Muscle layer of colon (tissue), 2 donors: ENCODE measurements around the gene HELB.

ENCODE experiments used
- H3K27ac ChIP-seq: one replicate; pipeline ENCODE4 v1.7.0; 2013; ENCODE audit warnings: low read depth, mild to moderate bottlenecking, low read length, moderate library complexity
- H3K27me3 ChIP-seq, 2 donors: one replicate each; pipeline ENCODE4 v1.7.0; 2013; ENCODE audit warnings: low read length in 2 of 2, mild to moderate bottlenecking in 2 of 2; ENCODE audit not compliant: insufficient read depth in 2 of 2, control insufficient read depth in 1 of 2
- H3K36me3 ChIP-seq: one replicate; pipeline ENCODE4 v1.7.0; 2013; ENCODE audit warnings: mild to moderate bottlenecking, low read length; ENCODE audit not compliant: insufficient read depth
- H3K4me1 ChIP-seq: one replicate; pipeline ENCODE4 v1.7.0; 2013; ENCODE audit warnings: mild to moderate bottlenecking, low read length; ENCODE audit not compliant: insufficient read depth
- H3K4me3 ChIP-seq, 2 donors: one replicate each; pipeline ENCODE4 v1.7.0; 2013; ENCODE audit warnings: low read length in 2 of 2, low read depth in 1 of 2, mild to moderate bottlenecking in 1 of 2, moderate library complexity in 1 of 2
- H3K9ac ChIP-seq: one replicate; pipeline ENCODE4 v1.7.0; 2013; ENCODE audit warnings: low read length
- H3K9me3 ChIP-seq: one replicate; pipeline ENCODE4 v1.7.0; 2013; ENCODE audit warnings: mild to moderate bottlenecking, low read length
- donor health status: abdominal sarcoma.
- donor health status: Adenocarcinoma of cecum.

Gene HELB

GRCh38 chr12:66304296-66304900 is 2.1 kb downstream of the HELB start:
- H3K4me1 ChIP-seq, result peaks cover 8% of the 10 kb centered on the region
- no peak overlapping the region for H3K4me3 ChIP-seq
- no peaks in the 10 kb centered on the region for H3K36me3 ChIP-seq
- no peaks in the 10 kb centered on the region for H3K27me3 ChIP-seq
- no peak overlapping the region for H3K9ac ChIP-seq
- no peak overlapping the region for H3K27ac ChIP-seq
- no peaks in the 10 kb centered on the region for H3K9me3 ChIP-seq

GRCh38 chr12:66309606-66310005 is 7.3 kb downstream of the HELB start:
- Histone ChIP-seq H3K4me3 (no peak overlapping the region), H3K4me1 (no peaks in the 10 kb centered on the region), H3K36me3 (no peaks in the 10 kb centered on the region), H3K27me3 (no peaks in the 10 kb centered on the region), H3K27ac (no peak overlapping the region), H3K9ac (no peak overlapping the region), H3K9me3 (no peaks in the 10 kb centered on the region)

GRCh38 chr12:66312189-66312588 is 9.9 kb downstream of the HELB start:
- no peak overlapping the region for H3K27ac ChIP-seq
- peaks cover 8% of the 10 kb centered on the region for H3K36me3 ChIP-seq
- no peaks in the 10 kb centered on the region for H3K9me3 ChIP-seq
- H3K4me3 ChIP-seq, result no peak overlapping the region
- no peak overlapping the region for H3K9ac ChIP-seq
- no peaks in the 10 kb centered on the region for H3K4me1 ChIP-seq
- no peaks in the 10 kb centered on the region for H3K27me3 ChIP-seq

- H3K27ac ChIP-seq, result no peak overlapping the region
- peaks cover 8% of the 10 kb centered on the region for H3K36me3 ChIP-seq
- no peaks in the 10 kb centered on the region for H3K4me1 ChIP-seq
- H3K4me3 ChIP-seq, result no peak overlapping the region
- H3K27me3 ChIP-seq, result no peaks in the 10 kb centered on the region
- no peak overlapping the region for H3K9ac ChIP-seq
- H3K9me3 ChIP-seq, result no peaks in the 10 kb centered on the region
Measured at GRCh38 chr12:66314278-66314677, 12.0 kb downstream of the HELB start.

- Histone ChIP-seq H3K27me3 (no peaks in the 10 kb centered on the region), H3K36me3 (peaks cover 8% of the 10 kb centered on the region), H3K27ac (no peak overlapping the region), H3K9me3 (no peaks in the 10 kb centered on the region), H3K9ac (no peak overlapping the region), H3K4me3 (no peak overlapping the region), H3K4me1 (no peaks in the 10 kb centered on the region)
Measured at GRCh38 chr12:66319266-66319954, 17.1 kb downstream of the HELB start.

- no peaks in the 10 kb centered on the region for H3K9me3 ChIP-seq
- H3K9ac ChIP-seq, result no peak overlapping the region
- no peaks in the 10 kb centered on the region for H3K27me3 ChIP-seq
- H3K27ac ChIP-seq, result no peak overlapping the region
- H3K36me3 ChIP-seq, result peaks cover 2% of the 10 kb centered on the region
- no peaks in the 10 kb centered on the region for H3K4me1 ChIP-seq
- no peak overlapping the region for H3K4me3 ChIP-seq
Measured at GRCh38 chr12:66320996-66321395, 18.7 kb downstream of the HELB start.

GRCh38 chr12:66321435-66321834 is 19.1 kb downstream of the HELB start:
- Histone ChIP-seq H3K4me3 (no peak overlapping the region), H3K9me3 (no peaks in the 10 kb centered on the region), H3K36me3 (no peaks in the 10 kb centered on the region), H3K27me3 (no peaks in the 10 kb centered on the region), H3K27ac (no peak overlapping the region), H3K9ac (no peak overlapping the region), H3K4me1 (no peaks in the 10 kb centered on the region)

GRCh38 chr12:66323017-66323416 is 20.7 kb downstream of the HELB start:
- H3K27me3 ChIP-seq, result no peaks in the 10 kb centered on the region
- no peak overlapping the region for H3K4me3 ChIP-seq
- H3K4me1 ChIP-seq, result no peaks in the 10 kb centered on the region
- H3K36me3 ChIP-seq, result no peaks in the 10 kb centered on the region
- no peak overlapping the region for H3K9ac ChIP-seq
- no peaks in the 10 kb centered on the region for H3K9me3 ChIP-seq
- no peak overlapping the region for H3K27ac ChIP-seq

GRCh38 chr12:66329941-66330340 is 27.6 kb downstream of the HELB start:
- no peaks in the 10 kb centered on the region for H3K9me3 ChIP-seq

GRCh38 chr12:66331016-66331415 is 28.7 kb downstream of the HELB start:
- H3K4me1 ChIP-seq, result no peaks in the 10 kb centered on the region
- H3K27me3 ChIP-seq, result no peaks in the 10 kb centered on the region
- no peak overlapping the region for H3K4me3 ChIP-seq
- H3K9me3 ChIP-seq, result no peaks in the 10 kb centered on the region
- H3K36me3 ChIP-seq, result peaks cover 11% of the 10 kb centered on the region
- no peak overlapping the region for H3K27ac ChIP-seq
- H3K9ac ChIP-seq, result no peak overlapping the region

More at GRCh38 chr12:66329941-66330340, 27.6 kb downstream of the HELB start:
- H3K4me1 ChIP-seq, result no peaks in the 10 kb centered on the region
- H3K27ac ChIP-seq, result no peak overlapping the region
- H3K36me3 ChIP-seq, result peaks cover 11% of the 10 kb centered on the region
- no peak overlapping the region for H3K4me3 ChIP-seq
- no peak overlapping the region for H3K9ac ChIP-seq
- no peaks in the 10 kb centered on the region for H3K27me3 ChIP-seq

GRCh38 chr12:66331814-66332213 is 29.5 kb downstream of the HELB start:
- Histone ChIP-seq H3K27ac (no peak overlapping the region), H3K4me1 (no peaks in the 10 kb centered on the region), H3K27me3 (no peaks in the 10 kb centered on the region), H3K9ac (no peak overlapping the region), H3K9me3 (no peaks in the 10 kb centered on the region), H3K36me3 (peaks cover 11% of the 10 kb centered on the region), H3K4me3 (no peak overlapping the region)

- Histone ChIP-seq H3K9ac (no peak overlapping the region), H3K9me3 (no peaks in the 10 kb centered on the region), H3K4me1 (no peaks in the 10 kb centered on the region), H3K4me3 (no peak overlapping the region), H3K27me3 (no peaks in the 10 kb centered on the region), H3K27ac (no peak overlapping the region), H3K36me3 (peaks cover 17% of the 10 kb centered on the region)
Measured at GRCh38 chr12:66335746-66336145, 33.5 kb downstream of the HELB start.
